Astrocyte (in vitro differentiated cells and primary cell): ENCODE measurements around the gene SPAG8. TPM values are rescaled to one million over a fixed set of nuclear protein-coding genes. Genes with fewer than 3 reads are reported as not detected.

Experiments
- DNase-seq: peaks from one replicate; pipeline ENCODE4 v3.0.0-alpha.2; 2010; ENCODE audit warnings: low read depth
- FAIRE-seq: peaks from 2 replicates; lab custom pipeline; 2011; peaks lifted over from hg19 to GRCh38; lab: Jason Lieb, UNC
- H2AFZ ChIP-seq: 2 replicates; pipeline ENCODE4 v1.6.0; 2012; ENCODE audit warnings: low read depth, low read length, inconsistent platforms
- H3K27ac ChIP-seq: 2 replicates; pipeline ENCODE4 v1.5.1; 2011; ENCODE audit warnings: low read depth, low read length, inconsistent platforms
- H3K27me3 ChIP-seq: 2 replicates; pipeline ENCODE4 v1.6.0; 2011; ENCODE audit warnings: low read length, inconsistent platforms; ENCODE audit not compliant: insufficient read depth
- H3K36me3 ChIP-seq: 2 replicates; pipeline ENCODE4 v1.5.1; 2011; ENCODE audit warnings: low read length, inconsistent platforms; ENCODE audit not compliant: insufficient read depth
- H3K4me1 ChIP-seq: 2 replicates; pipeline ENCODE4 v1.5.1; 2011; ENCODE audit warnings: low read length, inconsistent platforms; ENCODE audit not compliant: insufficient read depth
- H3K4me2 ChIP-seq: 2 replicates; pipeline ENCODE4 v1.6.0; 2012; ENCODE audit warnings: low read length, inconsistent platforms
- H3K4me3 ChIP-seq: 2 replicates; pipeline ENCODE4 v1.5.1; 2011; ENCODE audit warnings: low read depth, mild to moderate bottlenecking, low read length, inconsistent platforms; ENCODE audit not compliant: insufficient read depth
- H3K79me2 ChIP-seq: 2 replicates; pipeline ENCODE4 v1.6.0; 2012; ENCODE audit warnings: mild to moderate bottlenecking, low read length, inconsistent platforms; ENCODE audit not compliant: insufficient read depth
- H3K9ac ChIP-seq: 2 replicates; pipeline ENCODE4 v1.6.0; 2012; ENCODE audit warnings: mild to moderate bottlenecking, low read length, inconsistent platforms
- H3K9me3 ChIP-seq: 2 replicates; pipeline ENCODE4 v1.5.1; 2012; ENCODE audit warnings: low read depth, mild to moderate bottlenecking, low read length, inconsistent platforms; ENCODE audit not compliant: insufficient read depth
- H4K20me1 ChIP-seq: 2 replicates; pipeline ENCODE4 v1.6.0; 2012; ENCODE audit warnings: low read length, inconsistent platforms; ENCODE audit not compliant: insufficient read depth
- H3K27ac Mint-ChIP-seq: one replicate; pipeline ENCODE4 v1.8.0; 2021; ENCODE audit warnings: mild to moderate bottlenecking, mixed read lengths; ENCODE audit not compliant: unreplicated experiment
- H3K27me3 Mint-ChIP-seq: one replicate; pipeline ENCODE4 v1.8.0; 2021; ENCODE audit warnings: low read depth, mixed read lengths; ENCODE audit not compliant: unreplicated experiment
- H3K36me3 Mint-ChIP-seq: one replicate; pipeline ENCODE4 v1.8.0; 2021; ENCODE audit warnings: low read depth, mixed read lengths; ENCODE audit not compliant: unreplicated experiment
- H3K4me1 Mint-ChIP-seq: one replicate; pipeline ENCODE4 v1.8.0; 2021; ENCODE audit warnings: low read depth, mixed read lengths; ENCODE audit not compliant: unreplicated experiment
- H3K4me3 Mint-ChIP-seq: one replicate; pipeline ENCODE4 v1.8.0; 2021; ENCODE audit warnings: mild to moderate bottlenecking, moderate library complexity, mixed read lengths; ENCODE audit not compliant: unreplicated experiment
- H3K9me3 Mint-ChIP-seq: one replicate; pipeline ENCODE4 v1.8.0; 2021; ENCODE audit warnings: mild to moderate bottlenecking, mixed read lengths; ENCODE audit not compliant: unreplicated experiment
- EZH2 ChIP-seq: IDR thresholded peaks from 2 replicates; pipeline ENCODE4 v1.6.1; 2012; ENCODE audit warnings: mild to moderate bottlenecking, low read length, inconsistent platforms; ENCODE audit not compliant: insufficient read depth
- total RNA-seq: library from RNA; stranded (reverse); gene quantifications from 2 replicates; pipeline ENCODE4 v1.2.1, GENCODE V29; 2021
- TF ChIP-seq, protein P1 (sequence below): IDR thresholded peaks from 2 replicates; pipeline ENCODE4 v1.5.1; 2011; ENCODE audit warnings: low read depth, mild to moderate bottlenecking, inconsistent platforms, low read length, moderate library complexity; ENCODE audit not compliant: insufficient read depth

Gene SPAG8
- total RNA-seq, 1 donor from 2014 or later = 0.52 TPM

DNA sequence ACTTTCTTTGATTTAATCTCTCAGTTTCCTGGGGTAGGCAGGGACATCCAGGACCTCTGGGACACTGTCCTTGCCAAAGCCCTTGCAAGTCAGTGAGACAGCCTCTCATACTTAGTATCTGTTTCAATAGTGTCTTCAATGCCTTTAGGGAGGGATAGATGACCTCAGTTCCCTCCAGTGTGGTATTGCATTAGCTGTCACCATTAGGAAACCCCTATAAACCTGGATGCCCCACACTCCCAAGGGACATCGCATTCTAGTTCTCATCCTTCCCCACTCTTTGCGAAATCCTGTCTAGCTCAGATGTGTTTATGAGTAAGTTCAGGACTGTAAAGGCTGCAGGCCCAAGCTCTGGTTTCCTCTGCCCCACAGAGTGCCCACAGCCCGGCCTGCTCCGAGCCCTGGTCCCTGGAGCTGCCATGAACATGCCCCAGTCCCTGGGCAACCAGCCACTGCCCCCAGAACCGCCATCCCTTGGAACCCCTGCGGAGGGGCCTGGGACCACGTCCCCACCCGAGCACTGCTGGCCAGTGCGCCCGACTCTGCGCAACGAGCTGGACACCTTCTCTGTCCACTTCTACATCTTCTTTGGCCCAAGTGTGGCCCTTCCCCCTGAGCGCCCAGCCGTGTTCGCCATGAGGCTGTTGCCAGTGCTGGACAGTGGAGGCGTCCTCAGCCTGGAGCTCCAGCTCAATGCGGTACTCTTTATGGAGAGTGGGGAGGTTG lies 30.1 kb upstream of the SPAG8 start:
- FAIRE-seq = no peak
- TF ChIP-seq, protein P1, sequence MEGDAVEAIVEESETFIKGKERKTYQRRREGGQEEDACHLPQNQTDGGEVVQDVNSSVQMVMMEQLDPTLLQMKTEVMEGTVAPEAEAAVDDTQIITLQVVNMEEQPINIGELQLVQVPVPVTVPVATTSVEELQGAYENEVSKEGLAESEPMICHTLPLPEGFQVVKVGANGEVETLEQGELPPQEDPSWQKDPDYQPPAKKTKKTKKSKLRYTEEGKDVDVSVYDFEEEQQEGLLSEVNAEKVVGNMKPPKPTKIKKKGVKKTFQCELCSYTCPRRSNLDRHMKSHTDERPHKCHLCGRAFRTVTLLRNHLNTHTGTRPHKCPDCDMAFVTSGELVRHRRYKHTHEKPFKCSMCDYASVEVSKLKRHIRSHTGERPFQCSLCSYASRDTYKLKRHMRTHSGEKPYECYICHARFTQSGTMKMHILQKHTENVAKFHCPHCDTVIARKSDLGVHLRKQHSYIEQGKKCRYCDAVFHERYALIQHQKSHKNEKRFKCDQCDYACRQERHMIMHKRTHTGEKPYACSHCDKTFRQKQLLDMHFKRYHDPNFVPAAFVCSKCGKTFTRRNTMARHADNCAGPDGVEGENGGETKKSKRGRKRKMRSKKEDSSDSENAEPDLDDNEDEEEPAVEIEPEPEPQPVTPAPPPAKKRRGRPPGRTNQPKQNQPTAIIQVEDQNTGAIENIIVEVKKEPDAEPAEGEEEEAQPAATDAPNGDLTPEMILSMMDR = no peak
- TF ChIP-seq EZH2 = no peak
- H3K27me3 Mint-ChIP-seq = peaks cover 43% of the 10 kb centered on the region
- Histone ChIP-seq H3K9ac (no peak overlapping the region), H3K4me1 (peaks cover 19% of the 10 kb centered on the region), H3K4me3 (no peak overlapping the region), H3K36me3 (no peaks in the 10 kb centered on the region), H3K27ac (no peak overlapping the region), H2AFZ (no peak overlapping the region), H4K20me1 (no peaks in the 10 kb centered on the region), H3K4me2 (no peak overlapping the region), H3K9me3 (no peaks in the 10 kb centered on the region), H3K79me2 (no peaks in the 10 kb centered on the region), H3K27me3 (no peaks in the 10 kb centered on the region)
- H3K4me3 Mint-ChIP-seq = no peak overlapping the region
- no peak for DNase-seq
- peaks cover 13% of the 10 kb centered on the region for H3K4me1 Mint-ChIP-seq
- H3K9me3 Mint-ChIP-seq = peaks cover 7% of the 10 kb centered on the region
- no peak overlapping the region for H3K27ac Mint-ChIP-seq
- H3K36me3 Mint-ChIP-seq = peaks cover 15% of the 10 kb centered on the region

- H3K4me1 ChIP-seq = peaks cover 19% of the 10 kb centered on the region
- H3K27ac Mint-ChIP-seq = no peak overlapping the region
- H3K4me1 Mint-ChIP-seq = peaks cover 12% of the 10 kb centered on the region
Measured at GRCh38 chr9:35841645-35841900, 29.5 kb upstream of the SPAG8 start.

More at GRCh38 chr9:35841645-35841900, 29.5 kb upstream of the SPAG8 start:
- Histone ChIP-seq H3K27me3 (no peaks in the 10 kb centered on the region), H3K9ac (no peak overlapping the region), H3K4me2 (no peak overlapping the region), H3K79me2 (no peaks in the 10 kb centered on the region), H3K36me3 (no peaks in the 10 kb centered on the region), H3K27ac (no peak overlapping the region), H2AFZ (no peak overlapping the region), H4K20me1 (no peaks in the 10 kb centered on the region), H3K9me3 (no peaks in the 10 kb centered on the region), H3K4me3 (no peak overlapping the region)
- peaks cover 13% of the 10 kb centered on the region for H3K36me3 Mint-ChIP-seq
- peaks cover 37% of the 10 kb centered on the region for H3K27me3 Mint-ChIP-seq
- peaks cover 6% of the 10 kb centered on the region for H3K9me3 Mint-ChIP-seq
- no peak for FAIRE-seq
- no peak for DNase-seq
- H3K4me3 Mint-ChIP-seq = no peak overlapping the region
- TF ChIP-seq EZH2 = no peak
- TF ChIP-seq, protein P1 = no peak
